LHCN-M2 (cell line): ENCODE data around the gene TFG. TPM values are rescaled to one million over a fixed set of nuclear protein-coding genes. Genes with fewer than 3 reads are reported as not detected.
A peak's percentile ranks its signal among the peaks of the same experiment; 100 is the strongest.

Experiments used
- DNase-seq: peaks from one replicate; pipeline ENCODE4 v3.0.0-alpha.2; 2012; ENCODE audit warnings: low read depth
- total RNA-seq: library from RNA; depleted of rRNA; stranded (reverse); fragments of >200 nt; gene quantifications from 2 replicates; pipeline ENCODE4 v1.2.3, GENCODE V29; 2014

TFG gene
- total RNA-seq, 1 experiment from 2014 or later: 122 TPM

DNA sequence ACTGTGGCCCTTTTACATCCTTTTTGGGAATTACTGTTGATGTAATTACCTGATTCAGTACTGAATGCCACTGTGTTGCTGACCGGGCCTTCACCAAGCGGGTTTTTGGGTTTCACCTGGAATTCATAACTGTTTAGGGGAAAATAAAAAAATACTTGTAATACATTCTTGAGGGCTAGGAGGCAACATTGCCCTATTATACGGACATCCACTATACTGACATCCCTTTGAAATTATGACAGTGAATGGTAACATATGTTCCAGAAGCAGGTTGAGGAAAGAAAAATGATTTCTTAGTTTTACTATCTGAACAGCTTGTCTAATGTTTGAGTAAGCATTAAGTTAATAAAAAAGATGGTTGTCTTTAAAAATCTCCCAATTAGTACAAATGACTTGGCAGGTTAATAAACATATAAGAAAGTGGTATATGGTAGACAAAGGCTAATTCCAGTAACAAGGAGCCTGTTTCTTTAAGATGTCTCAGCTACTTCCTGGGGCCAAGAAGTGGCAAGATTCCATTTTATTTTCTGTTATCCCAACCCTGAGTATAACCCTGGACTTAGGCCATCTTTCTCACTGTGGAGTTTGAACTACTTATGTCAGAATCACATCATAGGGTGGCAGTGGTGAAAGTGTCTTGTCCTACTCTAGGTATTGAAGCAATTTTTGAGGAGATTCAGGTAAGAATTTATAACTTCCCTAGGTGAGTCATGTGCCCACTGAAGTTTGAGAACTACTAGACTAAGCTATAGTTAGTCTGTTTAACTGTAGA, 45.5 kb downstream of the TFG start:
- DNase-seq: no peak

DNA sequence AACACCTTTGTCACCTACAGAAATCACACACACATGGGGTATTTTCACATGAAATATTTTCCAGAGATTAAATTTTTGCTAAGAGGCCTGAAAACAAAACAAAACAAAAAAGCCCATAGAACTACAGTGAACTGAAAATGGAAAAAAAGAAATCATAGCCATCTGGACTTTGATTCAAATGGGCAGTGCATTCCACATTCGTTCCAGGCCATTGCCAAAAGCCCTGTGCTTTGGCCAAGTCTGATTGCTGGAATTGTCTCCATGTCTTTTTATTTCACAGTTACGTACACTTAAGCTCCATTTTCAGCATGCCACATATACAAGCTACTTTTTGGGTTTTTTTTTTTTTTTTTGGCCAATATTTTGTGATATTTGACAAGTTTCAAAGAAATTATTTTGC, 47.1 kb downstream of the TFG start:
- no peak for DNase-seq

- DNase-seq: no peak
Measured at GRCh38 chr3:100759159-100759558, 49.9 kb downstream of the TFG start.

GRCh38 chr3:100759950-100760349, 50.7 kb downstream of the TFG start:
- no peak for DNase-seq

GRCh38 chr3:100760377-100760776, 51.1 kb downstream of the TFG start:
- no peak for DNase-seq

- no peak for DNase-seq
Measured at GRCh38 chr3:100761211-100761942, 52.1 kb downstream of the TFG start.

- DNase-seq: no peak
Measured at GRCh38 chr3:100761951-100762350, 52.7 kb downstream of the TFG start.

GRCh38 chr3:100765437-100765975, 56.2 kb downstream of the TFG start:
- no peak for DNase-seq

DNA sequence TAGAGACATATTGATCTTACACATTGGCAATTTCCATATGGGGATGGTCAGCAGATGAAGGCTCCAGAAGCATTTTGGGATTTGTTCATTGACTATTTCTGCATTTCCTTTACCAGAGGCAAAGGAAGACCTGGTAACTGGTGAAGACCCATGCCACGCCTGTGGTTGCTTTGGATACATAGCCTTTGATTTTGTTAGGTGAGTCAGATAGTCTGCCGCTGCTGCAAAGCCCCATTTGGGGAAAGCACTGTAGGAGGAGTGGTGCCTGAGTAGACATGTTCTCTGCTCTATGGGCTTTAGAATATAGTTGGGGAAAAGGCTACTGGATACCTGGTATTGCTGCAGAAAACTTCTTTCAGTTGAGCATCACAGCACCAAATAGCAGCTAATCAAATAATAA, 56.8 kb downstream of the TFG start:
- DNase-seq: no peak

DNA sequence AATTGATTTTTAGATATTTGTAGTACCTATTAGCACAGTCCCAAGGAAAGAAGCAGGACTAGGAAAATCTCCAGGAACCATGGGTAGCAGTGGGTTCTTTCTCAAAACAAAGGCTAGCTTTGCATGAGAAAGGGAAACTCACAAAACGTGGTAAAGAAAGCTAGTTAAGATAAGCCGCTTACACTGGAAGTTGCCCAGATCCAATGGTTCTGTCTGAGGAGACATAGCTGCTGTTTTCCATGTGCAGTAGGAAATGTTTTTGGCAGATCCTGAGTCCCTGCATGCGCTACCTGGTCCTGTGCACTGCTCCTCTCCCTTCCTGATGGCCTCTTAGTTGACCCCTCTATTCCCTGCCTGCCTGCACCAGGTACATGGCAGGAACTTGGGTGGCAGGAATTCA, 60.4 kb downstream of the TFG start:
- no peak for DNase-seq

DNA sequence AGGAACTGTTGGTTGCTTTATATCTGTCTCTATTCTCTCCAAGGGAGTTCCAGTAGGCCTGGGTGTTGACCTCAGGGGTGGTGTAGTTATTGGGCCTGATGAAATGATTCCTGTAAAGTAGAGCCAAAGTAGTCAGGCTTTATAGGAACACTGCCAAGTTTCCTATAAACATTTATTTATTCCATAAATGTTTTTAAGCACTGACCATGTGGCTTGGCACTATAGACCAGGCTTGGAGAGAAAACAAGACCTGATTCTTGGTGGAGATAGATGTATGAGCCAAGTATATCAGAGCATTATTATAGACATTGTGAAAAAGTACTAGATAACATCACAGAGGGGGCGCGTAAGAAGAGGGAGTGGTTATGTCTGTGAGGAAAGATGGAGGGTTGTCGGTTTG, 65.9 kb downstream of the TFG start:
- no peak for DNase-seq

DNA sequence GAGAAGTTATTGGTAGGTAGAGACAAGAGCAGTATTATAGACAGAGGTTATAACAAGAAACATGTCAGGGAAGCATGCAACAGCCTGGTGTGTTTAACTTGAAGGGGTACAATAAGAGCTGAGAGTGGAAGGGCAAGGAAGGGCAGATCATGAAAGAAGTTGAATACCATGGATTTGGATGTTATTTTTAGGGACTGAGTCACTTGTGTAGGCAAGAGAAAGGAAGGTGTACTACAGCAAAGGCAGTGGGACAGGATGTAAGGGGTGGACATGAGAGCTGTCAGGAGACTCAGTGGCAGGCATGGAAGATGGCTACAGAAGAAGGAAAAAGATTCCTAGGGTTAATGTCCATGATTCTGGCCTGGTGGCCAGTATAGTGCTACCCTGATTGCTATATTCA, 66.4 kb downstream of the TFG start:
- no peak for DNase-seq

- DNase-seq: no peak
Measured at GRCh38 chr3:100776097-100776729, 66.9 kb downstream of the TFG start.

- DNase-seq: no peak
Measured at GRCh38 chr3:100776746-100777145, 67.5 kb downstream of the TFG start.

- DNase-seq: peak; percentile 42
Measured at GRCh38 chr3:100777271-100777670, 68.0 kb downstream of the TFG start.

- DNase-seq: no peak
Measured at GRCh38 chr3:100779480-100779879, 70.2 kb downstream of the TFG start.

- DNase-seq: no peak
Measured at GRCh38 chr3:100780071-100780622, 70.9 kb downstream of the TFG start.

DNA sequence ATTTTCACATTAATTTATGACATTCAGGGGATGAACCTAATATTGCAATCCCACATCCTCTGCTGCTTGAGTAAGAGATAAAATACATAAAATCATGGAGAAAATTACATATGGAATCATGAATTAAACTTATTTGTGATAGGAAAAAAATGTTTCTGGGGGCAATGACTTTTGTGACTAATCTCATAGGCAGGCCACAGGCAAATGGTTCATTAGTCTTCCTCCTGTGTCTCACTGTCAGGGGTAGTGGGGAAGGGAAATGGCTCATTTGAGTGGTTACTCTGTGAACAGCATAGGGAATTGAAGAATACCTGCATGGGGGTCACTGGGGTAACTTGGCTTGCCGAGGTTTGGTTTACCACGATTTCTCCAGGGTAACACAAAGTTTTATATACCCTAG, 72.0 kb downstream of the TFG start:
- DNase-seq: peak; percentile 45

- peak; percentile 48 for DNase-seq
Measured at GRCh38 chr3:100782348-100782747, 73.1 kb downstream of the TFG start.

DNA sequence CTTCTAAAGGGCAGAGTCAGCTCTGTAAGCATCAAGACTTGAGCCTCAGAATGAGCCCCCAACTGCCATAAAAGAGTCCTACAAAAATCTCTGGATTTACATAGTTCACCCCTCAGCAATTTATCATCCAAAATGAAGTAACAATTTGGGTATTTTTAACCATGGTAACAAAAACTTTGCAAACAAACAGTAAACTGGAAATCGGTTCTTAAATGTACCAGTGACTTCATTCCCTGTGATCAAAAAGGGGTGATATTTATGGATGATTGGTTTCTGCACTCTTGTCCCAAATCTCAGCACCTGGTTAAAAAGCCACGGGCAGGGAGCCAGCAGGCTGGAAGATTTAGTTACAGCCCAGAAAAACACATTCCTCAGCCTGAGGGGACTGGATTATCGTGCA, 73.6 kb downstream of the TFG start:
- DNase-seq: no peak

GRCh38 chr3:100783619-100784018, 74.3 kb downstream of the TFG start:
- DNase-seq: no peak

GRCh38 chr3:100789579-100789978, 80.3 kb downstream of the TFG start:
- DNase-seq: peak; percentile 27
